Cardiac muscle cell (in vitro differentiated cells and primary cell): ENCODE measurements around the gene CLIP2. TPM values are rescaled to one million over a fixed set of nuclear protein-coding genes. Genes with fewer than 3 reads are reported as not detected.

Source experiments
- DNase-seq, 2 donors: peaks; one replicate each; pipeline versions ENCODE4 v3.0.0 to v3.0.0-alpha.2; 2010 to 2017; ENCODE audit warnings: low read depth in 1 of 2, low spot score in 1 of 2
- H3K27ac ChIP-seq: fragments of 200-600 bp; sonication (generic); 2 replicates; pipeline ENCODE4 v1.5.1; 2016
- H3K27me3 ChIP-seq: fragments of 200-600 bp; sonication (generic); 2 replicates; pipeline ENCODE4 v1.6.0; 2016; ENCODE audit warnings: control low read depth
- H3K36me3 ChIP-seq: fragments of 200-600 bp; sonication (generic); 2 replicates; pipeline ENCODE4 v1.5.1; 2016; ENCODE audit warnings: control low read depth
- H3K4me1 ChIP-seq: fragments of 200-600 bp; sonication (generic); 2 replicates; pipeline ENCODE4 v1.8.1; 2017; ENCODE audit warnings: low read depth, mild to moderate bottlenecking, mixed run types
- H3K4me3 ChIP-seq: fragments of 200-600 bp; sonication (generic); 2 replicates; pipeline ENCODE4 v1.5.1; 2016; ENCODE audit warnings: mild to moderate bottlenecking
- H3K9me3 ChIP-seq: fragments of 200-600 bp; sonication (generic); 2 replicates; pipeline ENCODE4 v1.5.1; 2017; ENCODE audit warnings: low read depth, mild to moderate bottlenecking, control low read depth
- CTCF ChIP-seq: IDR thresholded peaks from 2 replicates; pipeline ENCODE4 v1.5.1; 2012; ENCODE audit warnings: low read depth, mild to moderate bottlenecking, low read length
- polyA plus RNA-seq: library from polyadenylated mRNA; unstranded; fragments of >200 nt; fragmentation: Nextera tagmentation; extraction: Ambion mirVana; gene quantifications from 2 replicates; pipeline ENCODE4 v1.2.1, GENCODE V29; 2016
- total RNA-seq: library from RNA; depleted of rRNA; stranded (reverse); fragments of >200 nt; gene quantifications from 2 replicates; pipeline ENCODE4 v1.2.3, GENCODE V29; 2016

The CLIP2 gene
- total and polyA plus RNA-seq, 2 experiments from 2014 or later: 11.1 to 20.0 TPM

- TF ChIP-seq CTCF: no peak
- H3K4me3 ChIP-seq: no peak overlapping the region
- H3K36me3 ChIP-seq: no peaks in the 10 kb centered on the region
- H3K4me1 ChIP-seq: no peaks in the 10 kb centered on the region
- H3K9me3 ChIP-seq: no peaks in the 10 kb centered on the region
- H3K27ac ChIP-seq: no peak overlapping the region
- no peak for DNase-seq
- no peaks in the 10 kb centered on the region for H3K27me3 ChIP-seq
These were observed 17.0 kb downstream of the CLIP2 start for GRCh38 chr7:74306004-74306729.

- no peak for TF ChIP-seq CTCF
- Histone ChIP-seq H3K27ac (no peak overlapping the region), H3K4me1 (no peaks in the 10 kb centered on the region), H3K4me3 (no peak overlapping the region), H3K9me3 (no peaks in the 10 kb centered on the region), H3K36me3 (no peaks in the 10 kb centered on the region), H3K27me3 (no peaks in the 10 kb centered on the region)
- DNase-seq: peak in 1 of 2 donors; percentile 75
These were observed 17.7 kb downstream of the CLIP2 start for GRCh38 chr7:74306730-74307469.

- H3K27ac ChIP-seq: no peak overlapping the region
- no peaks in the 10 kb centered on the region for H3K9me3 ChIP-seq
- H3K4me3 ChIP-seq: no peak overlapping the region
- no peaks in the 10 kb centered on the region for H3K4me1 ChIP-seq
- H3K36me3 ChIP-seq: no peaks in the 10 kb centered on the region
- no peaks in the 10 kb centered on the region for H3K27me3 ChIP-seq
- no peak for DNase-seq
- no peak for TF ChIP-seq CTCF
These were observed 18.7 kb downstream of the CLIP2 start for GRCh38 chr7:74307738-74308505.

- no peak for DNase-seq
- no peak for TF ChIP-seq CTCF
- Histone ChIP-seq H3K4me1 (no peaks in the 10 kb centered on the region), H3K9me3 (no peaks in the 10 kb centered on the region), H3K36me3 (no peaks in the 10 kb centered on the region), H3K27me3 (no peaks in the 10 kb centered on the region), H3K27ac (no peak overlapping the region), H3K4me3 (no peak overlapping the region)
These were observed 20.0 kb downstream of the CLIP2 start for GRCh38 chr7:74309181-74309580.

GRCh38 chr7:74311305-74311744 is 22.1 kb downstream of the CLIP2 start:
- no peak overlapping the region for H3K27ac ChIP-seq
- H3K9me3 ChIP-seq: no peaks in the 10 kb centered on the region
- DNase-seq: no peak
- no peaks in the 10 kb centered on the region for H3K36me3 ChIP-seq
- TF ChIP-seq CTCF: no peak
- no peaks in the 10 kb centered on the region for H3K4me1 ChIP-seq
- H3K4me3 ChIP-seq: no peak overlapping the region
- H3K27me3 ChIP-seq: no peaks in the 10 kb centered on the region
